Esophagus muscularis mucosa (tissue), 4 donors: ENCODE data around the gene DOCK7.

Experiments used
- EP300 ChIP-seq: sonication (generic); formaldehyde crosslinking; IDR thresholded peaks from one replicate; pipeline ENCODE4 v1.6.1; 2017; ENCODE audit warnings: antibody characterized with exemption
- POLR2A ChIP-seq: fragments of 450-650 bp; IDR thresholded peaks from one replicate; pipeline ENCODE4 v1.6.1; 2017; ENCODE audit warnings: antibody characterized with exemption, moderate library complexity, mild to moderate bottlenecking, low read depth
- POLR2AphosphoS5 ChIP-seq, 2 donors: sonication (generic); formaldehyde crosslinking; IDR thresholded peaks; one replicate each; pipeline ENCODE4 v1.6.1; 2017; ENCODE audit warnings: antibody characterized with exemption in 2 of 2
- TF ChIP-seq, protein P1 (sequence below), 3 experiments: fragments of 200-600 bp in 2 of 3; fragments of 450-650 bp in 1 of 3; sonication (generic) in 2 of 3; IDR thresholded peaks; one replicate each; pipeline ENCODE4 v1.5.1; 2017 to 2019; ENCODE audit warnings: antibody characterized with exemption in 3 of 3, mild to moderate bottlenecking in 2 of 3, moderate library complexity in 1 of 3

DNA sequence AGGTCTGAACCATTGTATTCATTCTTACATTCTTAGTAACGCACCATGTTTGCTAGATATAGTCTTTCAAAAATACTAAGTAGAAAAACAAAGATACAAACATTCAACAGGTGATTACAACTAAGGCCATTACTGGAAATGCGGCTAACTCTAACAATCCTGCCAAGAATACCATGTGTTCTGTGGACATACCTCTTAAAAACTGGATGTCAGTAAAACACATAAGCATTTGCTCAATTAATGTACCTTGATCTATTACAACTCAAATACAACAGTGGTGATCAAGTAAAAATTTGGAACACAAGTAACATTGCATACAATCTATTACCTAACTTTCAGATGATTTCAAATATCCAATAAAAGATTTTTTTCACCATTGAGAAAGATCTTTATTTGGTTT, 75.4 kb downstream of the DOCK7 start:
- TF ChIP-seq, protein P1, sequence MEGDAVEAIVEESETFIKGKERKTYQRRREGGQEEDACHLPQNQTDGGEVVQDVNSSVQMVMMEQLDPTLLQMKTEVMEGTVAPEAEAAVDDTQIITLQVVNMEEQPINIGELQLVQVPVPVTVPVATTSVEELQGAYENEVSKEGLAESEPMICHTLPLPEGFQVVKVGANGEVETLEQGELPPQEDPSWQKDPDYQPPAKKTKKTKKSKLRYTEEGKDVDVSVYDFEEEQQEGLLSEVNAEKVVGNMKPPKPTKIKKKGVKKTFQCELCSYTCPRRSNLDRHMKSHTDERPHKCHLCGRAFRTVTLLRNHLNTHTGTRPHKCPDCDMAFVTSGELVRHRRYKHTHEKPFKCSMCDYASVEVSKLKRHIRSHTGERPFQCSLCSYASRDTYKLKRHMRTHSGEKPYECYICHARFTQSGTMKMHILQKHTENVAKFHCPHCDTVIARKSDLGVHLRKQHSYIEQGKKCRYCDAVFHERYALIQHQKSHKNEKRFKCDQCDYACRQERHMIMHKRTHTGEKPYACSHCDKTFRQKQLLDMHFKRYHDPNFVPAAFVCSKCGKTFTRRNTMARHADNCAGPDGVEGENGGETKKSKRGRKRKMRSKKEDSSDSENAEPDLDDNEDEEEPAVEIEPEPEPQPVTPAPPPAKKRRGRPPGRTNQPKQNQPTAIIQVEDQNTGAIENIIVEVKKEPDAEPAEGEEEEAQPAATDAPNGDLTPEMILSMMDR (IDR thresholded peaks at IDR 0.05), result no peak
- TF ChIP-seq POLR2AphosphoS5 (IDR thresholded peaks at IDR 0.05), result no peak
- TF ChIP-seq POLR2A, result no peak
- no peak for TF ChIP-seq EP300
